H1 (cell line): ENCODE measurements around the gene COL1A1. TPM values are rescaled to one million over a fixed set of nuclear protein-coding genes. Genes with fewer than 3 reads are reported as not detected.
A peak's percentile ranks its signal among the peaks of the same experiment; 100 is the strongest.

Source experiments
- CTCF ChIA-PET: fragments of 300-600 bp; sonication (Branson Sonifier 250); formaldehyde crosslinking; loops from one replicate; lab custom pipeline; 2021; ENCODE audit not compliant: partially characterized antibody; lab: Charles Lee
- POLR2A ChIA-PET: fragments of 300-600 bp; sonication (Branson Sonifier 250); formaldehyde crosslinking; loops from one replicate; lab custom pipeline; 2021; ENCODE audit warnings: inconsistent platforms; ENCODE audit not compliant: partially characterized antibody; lab: Charles Lee
- DNase-seq, 2 experiments: peaks; one replicate each; pipeline versions ENCODE4 v3.0.0 to v3.0.0-alpha.2; 2010 to 2022; ENCODE audit warnings: low spot score in 2 of 2, low read depth in 1 of 2, mixed read lengths in 1 of 2
- FAIRE-seq: peaks from 2 replicates; lab custom pipeline; 2011; peaks lifted over from hg19 to GRCh38; lab: Jason Lieb, UNC
- H2AFZ ChIP-seq: 2 replicates; pipeline ENCODE4 v1.8.1; 2012; ENCODE audit warnings: low read length, inconsistent platforms
- H2AK5ac ChIP-seq: 2 replicates; pipeline ENCODE4 v1.6.1; 2013; ENCODE audit warnings: low read depth, low read length
- H2BK120ac ChIP-seq: replicated peaks from 2 replicates; pipeline ENCODE3; 2013; ENCODE audit warnings: low read depth, low read length, inconsistent platforms
- H2BK12ac ChIP-seq: 2 replicates; pipeline ENCODE4 v1.6.1; 2013; ENCODE audit warnings: low read depth, low read length
- H2BK15ac ChIP-seq: 2 replicates; pipeline ENCODE4 v1.6.1; 2013; ENCODE audit warnings: low read length
- H2BK20ac ChIP-seq: 2 replicates; pipeline ENCODE4 v1.6.1; 2013; ENCODE audit warnings: low read length
- H2BK5ac ChIP-seq: 2 replicates; pipeline ENCODE4 v1.6.1; 2013; ENCODE audit warnings: low read depth, low read length
- H3K14ac ChIP-seq: 2 replicates; pipeline ENCODE4 v1.6.1; 2013; ENCODE audit warnings: inconsistent platforms; ENCODE audit not compliant: insufficient read length
- H3K18ac ChIP-seq: 2 replicates; pipeline ENCODE4 v1.6.1; 2013; ENCODE audit warnings: low read length; ENCODE audit errors: extremely low read depth
- H3K23ac ChIP-seq: 2 replicates; pipeline ENCODE4 v1.6.1; 2013; ENCODE audit warnings: inconsistent platforms; ENCODE audit not compliant: insufficient read length
- H3K23me2 ChIP-seq: 2 replicates; pipeline ENCODE4 v1.6.1; 2013; ENCODE audit warnings: low read depth, low read length
- H3K27ac ChIP-seq: 2 replicates; pipeline ENCODE4 v1.6.1; 2011; ENCODE audit warnings: low read depth, low read length, inconsistent platforms
- H3K27me3 ChIP-seq, 4 experiments: replicated peaks in 1 of 4; 1 replicate in 1 of 4; 2 replicates in 3 of 4; pipeline versions ENCODE4 v1.6.1 to v1.8.1; 2011 to 2013; ENCODE audit warnings: low read length in 3 of 4, mild to moderate bottlenecking in 3 of 4, inconsistent platforms in 2 of 4, mixed read lengths in 2 of 4, moderate library complexity in 1 of 4; ENCODE audit not compliant: control insufficient read depth in 3 of 4, insufficient read depth in 3 of 4; ENCODE audit errors: extremely low read depth in 1 of 4
- H3K36me3 ChIP-seq, 4 experiments: 2 replicates each; pipeline versions ENCODE4 v1.6.1 to v1.8.1; 2011 to 2013; ENCODE audit warnings: mild to moderate bottlenecking in 4 of 4, low read length in 3 of 4, moderate library complexity in 2 of 4, control low read depth in 1 of 4, inconsistent platforms in 1 of 4; ENCODE audit not compliant: insufficient read depth in 4 of 4, control insufficient read depth in 2 of 4
- H3K4ac ChIP-seq: replicated peaks from 2 replicates; pipeline ENCODE3; 2013; ENCODE audit warnings: low read length, low read depth, mixed read lengths, inconsistent platforms; ENCODE audit not compliant: insufficient read length
- H3K4me1 ChIP-seq, 4 experiments: replicated peaks in 1 of 4; 1 replicate in 1 of 4; 2 replicates in 3 of 4; pipeline versions ENCODE4 v1.6.1 to v1.8.1; 2011 to 2013; ENCODE audit warnings: low read length in 3 of 4, inconsistent platforms in 2 of 4, mixed read lengths in 1 of 4; ENCODE audit not compliant: insufficient read depth in 4 of 4, control insufficient read depth in 3 of 4
- H3K4me2 ChIP-seq, 2 experiments: 2 replicates each; pipeline versions ENCODE4 v1.6.1 to v1.8.1; 2011 to 2013; ENCODE audit warnings: low read depth in 2 of 2, low read length in 2 of 2, control low read depth in 1 of 2, inconsistent platforms in 1 of 2, mild to moderate bottlenecking in 1 of 2; ENCODE audit not compliant: insufficient read depth in 1 of 2
- H3K4me3 ChIP-seq, 4 experiments: fragments of 200-600, 300-600 bp in 1 of 4; sonication (generic), shearing (Covaris generic), sonication (Bioruptor Twin) in 1 of 4; 2 replicates each; pipeline versions ENCODE4 v1.5.1 to v1.8.1; 2011 to 2016; ENCODE audit warnings: low read length in 4 of 4, low read depth in 3 of 4, control low read depth in 2 of 4, inconsistent platforms in 2 of 4, mild to moderate bottlenecking in 2 of 4, mixed read lengths in 1 of 4, moderate library complexity in 1 of 4; ENCODE audit not compliant: insufficient read depth in 2 of 4; ENCODE audit errors: extremely low read depth in 1 of 4
- H3K56ac ChIP-seq: replicated peaks from 2 replicates; pipeline ENCODE3; 2013; ENCODE audit warnings: low read depth, mild to moderate bottlenecking, mixed read lengths, low read length, inconsistent platforms; ENCODE audit not compliant: insufficient read length
- H3K79me1 ChIP-seq: 2 replicates; pipeline ENCODE4 v1.6.1; 2013; ENCODE audit warnings: low read depth, low read length, control low read depth
- H3K79me2 ChIP-seq, 2 experiments: 2 replicates each; pipeline versions ENCODE4 v1.6.1 to v1.8.1; 2012 to 2013; ENCODE audit warnings: low read length in 2 of 2, mild to moderate bottlenecking in 2 of 2, inconsistent platforms in 1 of 2; ENCODE audit not compliant: insufficient read depth in 2 of 2, control insufficient read depth in 1 of 2
- H3K9ac ChIP-seq, 4 experiments: replicated peaks in 1 of 4; 1 replicate in 1 of 4; 2 replicates in 3 of 4; pipeline versions ENCODE4 v1.6.1 to v1.8.1; 2011 to 2013; ENCODE audit warnings: low read depth in 3 of 4, low read length in 3 of 4, control low read depth in 2 of 4, mild to moderate bottlenecking in 2 of 4, moderate library complexity in 2 of 4, inconsistent platforms in 1 of 4; ENCODE audit errors: extremely low read depth in 1 of 4
- H3K9me3 ChIP-seq, 2 experiments: 2 replicates each; pipeline versions ENCODE4 v1.6.1 to v1.8.1; 2012 to 2013; ENCODE audit warnings: mild to moderate bottlenecking in 2 of 2, moderate library complexity in 2 of 2, control low read depth in 1 of 2, inconsistent platforms in 1 of 2, low read depth in 1 of 2, low read length in 1 of 2, mixed read lengths in 1 of 2; ENCODE audit not compliant: insufficient read depth in 2 of 2
- H4K20me1 ChIP-seq, 2 experiments: replicated peaks in 1 of 2; 2 replicates each; pipeline versions ENCODE3 to v1.8.1; 2011 to 2013; ENCODE audit warnings: inconsistent platforms in 2 of 2, low read length in 2 of 2, mild to moderate bottlenecking in 1 of 2; ENCODE audit not compliant: insufficient read depth in 2 of 2, control insufficient read depth in 1 of 2
- H4K5ac ChIP-seq: 2 replicates; pipeline ENCODE4 v1.6.1; 2013; ENCODE audit warnings: low read length, low read depth, mixed read lengths, inconsistent platforms; ENCODE audit not compliant: insufficient read length
- H4K8ac ChIP-seq: 2 replicates; pipeline ENCODE4 v1.8.0; 2013; ENCODE audit warnings: mild to moderate bottlenecking, moderate library complexity, low read length, inconsistent platforms; ENCODE audit not compliant: insufficient read depth; ENCODE audit errors: extremely low read depth
- H4K91ac ChIP-seq: replicated peaks from 2 replicates; pipeline ENCODE3; 2013; ENCODE audit warnings: low read length, mixed read lengths, inconsistent platforms; ENCODE audit not compliant: insufficient read length
- CREB1 ChIP-seq: IDR thresholded peaks from 2 replicates; pipeline ENCODE4 v1.6.1; 2012; ENCODE audit warnings: inconsistent platforms
- FOSL1 ChIP-seq: IDR thresholded peaks from 2 replicates; pipeline ENCODE4 v1.6.1; 2011; ENCODE audit warnings: mild to moderate bottlenecking, low read depth, low read length, moderate library complexity; ENCODE audit not compliant: insufficient read depth
- HDAC2 ChIP-seq, 2 experiments: fragments of 300-600 bp in 1 of 2; sonication (generic) in 1 of 2; IDR thresholded peaks; 2 replicates each; pipeline ENCODE4 v1.6.1; 2011 to 2012; ENCODE audit warnings: low read depth in 2 of 2, low read length in 2 of 2, mild to moderate bottlenecking in 2 of 2, moderate library complexity in 2 of 2, borderline replicate concordance in 1 of 2, inconsistent platforms in 1 of 2
- KDM4A ChIP-seq: IDR thresholded peaks from one replicate; pipeline ENCODE4 v1.7.1; 2012; ENCODE audit warnings: low read depth, mild to moderate bottlenecking, moderate library complexity, low read length, inconsistent platforms; ENCODE audit not compliant: severe bottlenecking
- NANOG ChIP-seq: IDR thresholded peaks from 2 replicates; pipeline ENCODE4 v1.6.1; 2011; ENCODE audit warnings: low read length, low read depth, mild to moderate bottlenecking, inconsistent platforms; ENCODE audit not compliant: insufficient read depth, poor library complexity, severe bottlenecking
- POLR2AphosphoS5 ChIP-seq: IDR thresholded peaks from 2 replicates; pipeline ENCODE4 v1.6.1; 2011; ENCODE audit warnings: low read depth, low read length
- RFX5 ChIP-seq: IDR thresholded peaks from 2 replicates; pipeline ENCODE4 v1.6.1; 2011; ENCODE audit warnings: low read depth, low read length, improper control_type of control experiment, borderline replicate concordance
- RNF2 ChIP-seq: fragments of 200-900, 300-1000 bp; sonication (generic); IDR thresholded peaks from 2 replicates; pipeline ENCODE4 v1.7.1; 2016; ENCODE audit warnings: borderline replicate concordance, low read depth, mild to moderate bottlenecking, antibody characterized with exemption, low read length; ENCODE audit not compliant: poor library complexity, severe bottlenecking; ENCODE audit errors: missing control alignments
- SIRT6 ChIP-seq: IDR thresholded peaks from one replicate; pipeline ENCODE4 v1.7.1; 2012; ENCODE audit warnings: low read length, inconsistent platforms
- SRF ChIP-seq: IDR thresholded peaks from 2 replicates; pipeline ENCODE4 v1.6.1; 2011; ENCODE audit warnings: mild to moderate bottlenecking, low read depth, low read length, moderate library complexity
- WGBS, 2 experiments: shearing (Covaris generic) in 1 of 2; methylation state at CpG; one replicate each; pipeline versions ENCODE4 v1.1.6 to v1.1.7; 2013 to 2015; ENCODE audit warnings: low lambda C conversion rate in 2 of 2, mixed read lengths in 2 of 2, inconsistent platforms in 1 of 2, low coverage in 1 of 2, missing lambda C conversion rate in 1 of 2; ENCODE audit not compliant: insufficient replicate concordance in 2 of 2, insufficient coverage in 1 of 2, insufficient read length in 1 of 2; ENCODE audit errors: extremely low coverage in 1 of 2, missing lambda C conversion rate in 1 of 2; 5-methylcytosine and 5-hydroxymethylcytosine counted together
- polyA plus RNA-seq, 7 experiments: library from polyadenylated mRNA; depleted of rRNA in 3 of 7; stranded (reverse) in 5 of 7; unstranded in 2 of 7; fragments of >200 nt in 5 of 7; fragments of 200-250 nt in 2 of 7; gene quantifications; 1 replicate in 5 of 7; 2 replicates in 1 of 7; 4 replicates in 1 of 7; pipeline versions ENCODE4 v1.2.1 to v1.2.3, GENCODE V29; 2011 to 2013; ENCODE audit warnings: missing spikeins in 2 of 7, mixed read lengths in 2 of 7
- total RNA-seq: library from RNA; stranded (reverse); fragmentation: NEBNext Ultra II Directional; extraction: Animal tissue kit (Norgen Biotek cat#: 25700); gene quantifications from 2 replicates; pipeline ENCODE4 v1.2.1, GENCODE V29; 2021
- TF ChIP-seq, protein P1 (sequence below): IDR thresholded peaks from 2 replicates; pipeline ENCODE4 v1.6.1; 2012; ENCODE audit warnings: inconsistent platforms

The COL1A1 gene
- total and polyA plus RNA-seq, 2 of the 8 experiments (the other 6 are each of a cell fraction or from before 2014, with no cell fraction given) = 14.1 to 80.4 TPM

DNA sequence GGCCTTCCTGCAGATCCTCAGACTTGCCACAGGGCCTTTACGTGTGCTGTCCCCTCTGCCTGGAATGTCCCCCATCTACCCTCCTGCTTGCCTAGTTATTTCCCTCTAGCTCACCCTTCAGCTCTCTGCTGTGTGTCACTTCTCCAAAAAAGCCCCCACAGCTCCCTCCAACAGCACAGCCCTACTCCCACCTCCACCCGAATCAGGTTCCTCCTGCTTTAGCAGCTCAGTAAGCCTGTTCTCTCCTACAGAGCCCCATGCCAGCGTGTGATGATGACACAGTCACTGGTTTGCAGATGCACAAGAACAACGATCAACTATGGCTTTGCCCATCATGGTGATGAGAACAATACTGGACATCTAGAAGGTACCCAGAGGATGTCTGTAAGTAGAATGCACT lies 64.4 kb downstream of the COL1A1 start:
- H2BK15ac ChIP-seq = no peak overlapping the region
- peaks cover 8 to 28% (median 17%) of the 10 kb centered on the region in 4 experiments for H3K4me1 ChIP-seq
- no peak overlapping the region for H3K56ac ChIP-seq
- H4K8ac ChIP-seq = no peak overlapping the region
- DNase-seq (no peak), FAIRE-seq (no peak)
- H3K79me1 ChIP-seq = no peaks in the 10 kb centered on the region
- no peak overlapping the region for H2BK12ac ChIP-seq
- no peak overlapping the region for H2BK20ac ChIP-seq
- no peak overlapping the region for H4K5ac ChIP-seq
- ChIA-PET POLR2A (interaction anchor here (0.8 to 1.1 kb wide), 2 partner anchors 9 to 10 kb away, joined by 4 to 5 read pairs; no protein-coding TSS in a partner anchor), CTCF (interaction anchor here (0.6 to 21.6 kb wide), 10 partner anchors 12 to 160 kb away, joined by 3 to 299 read pairs (median 8); partner anchors contain the start of genes PDK2, PPP1R9B and SGCA)
- H3K18ac ChIP-seq = no peak overlapping the region
- no peak overlapping the region for H2AFZ ChIP-seq
- no peak overlapping the region for H4K91ac ChIP-seq
- no peak overlapping the region; a peak in 1 of 7 replicates for H3K9ac ChIP-seq
- H3K23ac ChIP-seq = no peak overlapping the region
- H3K4ac ChIP-seq = no peak overlapping the region
- no peak overlapping the region for H3K14ac ChIP-seq
- 87% methylated on average over 4 of the region's 4 CpGs; no CpG with 5 or more reads in 1 of the 2 experiments for WGBS, 2 experiments
- no peaks in the 10 kb centered on the region for H3K79me2 ChIP-seq
- H3K27ac ChIP-seq = no peak overlapping the region
- H3K9me3 ChIP-seq = no peaks in the 10 kb centered on the region
- no peak overlapping the region for H2AK5ac ChIP-seq
- H2BK120ac ChIP-seq = no peak overlapping the region
- H3K4me2 ChIP-seq = no peak overlapping the region
- H3K36me3 ChIP-seq = peaks cover 3 to 14% (median 13%) of the 10 kb centered on the region in 4 experiments; a peak in 5 of 8 replicates
- H3K23me2 ChIP-seq = no peaks in the 10 kb centered on the region
- H3K27me3 ChIP-seq = peaks cover 0 to 4% (median 0%) of the 10 kb centered on the region in 4 experiments; a peak in 3 of 7 replicates
- peak overlapping the region; percentile 35; the same call in 1 of the 2 replicates for H2BK5ac ChIP-seq
- peaks cover 0 to 6% of the 10 kb centered on the region in 2 experiments for H4K20me1 ChIP-seq
- no peak overlapping the region for H3K4me3 ChIP-seq
- TF ChIP-seq CREB1 (no peak), HDAC2 (IDR thresholded peaks at IDR 0.05; ENCODE audit: borderline replicate concordance in 1 of 2, low read depth in 2 of 2, low read length in 2 of 2) (no peak), RNF2 (no peak), KDM4A (no peak), RFX5 (no peak), FOSL1 (no peak), SRF (no peak), POLR2AphosphoS5 (no peak), SIRT6 (no peak), NANOG (no peak)
- TF ChIP-seq, protein P1, sequence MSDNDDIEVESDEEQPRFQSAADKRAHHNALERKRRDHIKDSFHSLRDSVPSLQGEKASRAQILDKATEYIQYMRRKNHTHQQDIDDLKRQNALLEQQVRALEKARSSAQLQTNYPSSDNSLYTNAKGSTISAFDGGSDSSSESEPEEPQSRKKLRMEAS = no peak
